Fibroblast of villous mesenchyme (primary cell): ENCODE results near the gene LRFN2. TPM values are rescaled to one million over a fixed set of nuclear protein-coding genes. Genes with fewer than 3 reads are reported as not detected.

Experiments
- DNase-seq: peaks from one replicate; pipeline ENCODE4 v3.0.0-alpha.2; 2010; ENCODE audit warnings: low read depth
- H3K4me3 ChIP-seq: 2 replicates; pipeline ENCODE4 v1.5.1; 2011; ENCODE audit warnings: low read depth, mild to moderate bottlenecking, low read length
- CTCF ChIP-seq: IDR thresholded peaks from 2 replicates; pipeline ENCODE4 v1.5.1; 2012; ENCODE audit warnings: low read depth, mild to moderate bottlenecking, low read length; ENCODE audit not compliant: insufficient read depth
- total RNA-seq: library from RNA; depleted of rRNA; stranded (reverse); fragments of >200 nt; gene quantifications from 2 replicates; pipeline ENCODE4 v1.2.3, GENCODE V29; 2012

Gene LRFN2
- total RNA-seq, 1 donor = not detected

GRCh38 chr6:40568062-40568708 is 19.0 kb downstream of the LRFN2 start:
- no peak for DNase-seq
- H3K4me3 ChIP-seq = no peak overlapping the region
- no peak for TF ChIP-seq CTCF

GRCh38 chr6:40563111-40563510 is 24.1 kb downstream of the LRFN2 start:
- no peak for TF ChIP-seq CTCF
- no peak overlapping the region for H3K4me3 ChIP-seq
- no peak for DNase-seq

- no peak for DNase-seq
- H3K4me3 ChIP-seq = no peak overlapping the region
- TF ChIP-seq CTCF = no peak
Observed at GRCh38 chr6:40559056-40559455, 28.1 kb downstream of the LRFN2 start.

- no peak overlapping the region for H3K4me3 ChIP-seq
Observed at GRCh38 chr6:40558102-40558501, 29.1 kb downstream of the LRFN2 start.

GRCh38 chr6:40556881-40557280 is 30.3 kb downstream of the LRFN2 start:
- DNase-seq = no peak
- TF ChIP-seq CTCF = no peak
- H3K4me3 ChIP-seq = no peak overlapping the region

More at GRCh38 chr6:40558102-40558501, 29.1 kb downstream of the LRFN2 start:
- TF ChIP-seq CTCF = no peak
- no peak for DNase-seq

GRCh38 chr6:40556023-40556422 is 31.1 kb downstream of the LRFN2 start:
- no peak for DNase-seq
- H3K4me3 ChIP-seq = no peak overlapping the region
- no peak for TF ChIP-seq CTCF

- TF ChIP-seq CTCF = no peak
- DNase-seq = no peak
- no peak overlapping the region for H3K4me3 ChIP-seq
Observed at GRCh38 chr6:40555092-40555491, 32.1 kb downstream of the LRFN2 start.
